HG03139 (cell line): ENCODE measurements around the gene DYNLT1.
"Not testable (repeated sequence)": the region's sequence is repeated elsewhere in the genome, so short reads cannot be mapped to it uniquely, and the experiment has no call there.

Experiments used
- ATAC-seq: cut with Tn5 transposase; IDR thresholded peaks from one replicate; pipeline ENCODE4 v1.9.1; 2021; ENCODE audit not compliant: unreplicated experiment

DYNLT1 gene

DNA sequence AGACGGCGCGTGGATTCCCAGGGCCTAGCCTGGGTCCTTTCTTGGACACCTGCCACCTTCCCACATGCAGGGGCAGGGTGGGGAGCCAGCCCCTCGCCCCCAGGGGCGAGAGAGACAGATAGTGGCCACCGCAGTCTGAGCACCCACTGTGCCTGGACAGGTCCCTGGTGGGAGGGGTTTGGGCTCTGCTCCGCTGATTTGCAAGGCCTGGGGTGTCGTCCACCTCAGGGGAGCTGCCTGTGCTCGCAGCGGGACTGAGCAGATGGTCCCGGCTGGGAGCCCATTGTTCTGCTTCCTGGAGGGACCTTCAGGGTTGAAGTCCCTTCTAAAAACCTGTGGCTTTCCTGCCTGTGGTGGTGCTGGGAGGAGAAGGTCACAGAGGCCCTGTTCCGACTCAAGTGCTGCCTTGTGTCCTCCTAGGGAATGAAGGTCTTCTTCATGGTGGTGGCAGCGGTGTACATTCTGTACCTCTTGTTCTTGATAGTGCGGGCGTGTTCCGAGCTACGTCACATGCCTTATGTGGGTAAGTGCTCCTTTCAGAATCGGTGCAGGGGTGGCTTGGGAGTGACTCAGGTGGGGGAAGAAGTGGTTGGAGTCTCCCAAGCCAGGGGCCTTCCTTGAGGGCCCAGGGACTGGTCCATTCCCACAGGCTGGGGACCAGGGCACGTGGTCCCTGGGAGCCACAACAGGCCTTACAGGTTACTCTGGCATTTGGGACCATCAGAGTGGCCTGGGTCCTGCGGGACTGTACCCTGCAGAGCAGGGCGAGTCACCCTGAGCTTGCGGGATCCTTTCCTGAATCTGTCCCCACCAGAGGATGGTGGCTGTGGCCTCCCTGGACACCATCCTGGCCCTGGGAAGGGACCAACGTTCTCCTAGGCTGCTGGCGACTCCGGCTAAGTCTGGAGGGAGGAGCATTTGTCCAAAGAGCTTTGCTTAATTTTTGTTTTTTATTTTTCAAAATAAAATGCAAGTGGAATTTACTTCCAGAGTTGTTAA lies 19.6 kb downstream of the DYNLT1 start:
- no peak for ATAC-seq

GRCh38 chr6:158622545-158623190 lies 21.9 kb downstream of the DYNLT1 start:
- ATAC-seq: no peak

DNA sequence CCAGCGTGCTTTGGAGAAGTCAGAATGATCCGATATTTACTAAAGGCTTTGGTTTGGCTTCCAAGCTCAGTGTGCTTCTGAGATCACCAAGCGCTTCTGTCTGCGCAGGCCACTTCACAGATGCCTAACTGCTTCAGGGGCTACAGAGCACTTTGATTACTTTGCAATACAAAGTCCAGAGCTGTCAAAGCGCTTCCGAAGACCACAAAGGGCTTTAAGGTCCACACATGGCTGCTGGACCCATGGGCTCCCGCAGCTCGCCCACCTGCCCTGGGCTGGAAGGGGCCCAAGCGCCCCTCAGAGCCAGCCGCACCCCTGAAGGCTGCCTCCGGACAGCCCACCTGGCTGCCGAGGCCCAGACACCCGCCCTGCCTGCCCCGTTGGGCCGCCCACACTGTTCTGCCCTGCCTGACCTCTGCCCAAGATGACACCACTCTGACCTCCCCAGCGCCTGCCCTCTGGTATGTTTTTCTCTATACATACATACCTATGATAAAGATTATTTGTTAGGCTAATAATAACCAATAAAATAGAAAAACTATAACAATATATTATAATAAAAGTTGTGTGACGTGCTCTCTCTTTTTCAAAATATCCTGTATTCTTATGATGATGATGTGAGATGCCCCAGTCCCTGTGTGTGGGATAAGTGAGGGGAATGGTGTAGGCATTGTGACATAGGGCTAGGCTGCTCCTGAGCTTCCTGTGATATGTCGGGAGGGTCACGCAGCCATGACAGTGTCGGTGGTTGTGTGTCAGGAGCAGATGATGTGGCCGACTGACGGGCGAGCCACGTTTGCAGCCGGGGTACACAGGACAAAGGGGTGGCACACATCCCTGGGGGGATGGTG lies 22.6 kb downstream of the DYNLT1 start:
- no peak for ATAC-seq

GRCh38 chr6:158620963-158621693 lies 23.4 kb downstream of the DYNLT1 start:
- ATAC-seq: no peak

- no peak for ATAC-seq
Measured at GRCh38 chr6:158619922-158620801, 24.4 kb downstream of the DYNLT1 start.

- ATAC-seq: not testable (repeated sequence)
Measured at GRCh38 chr6:158618289-158618688, 26.3 kb downstream of the DYNLT1 start.

- not testable (repeated sequence) for ATAC-seq
Measured at GRCh38 chr6:158614606-158615005, 29.9 kb downstream of the DYNLT1 start.

- no peak for ATAC-seq
Measured at GRCh38 chr6:158611541-158612370, 32.8 kb downstream of the DYNLT1 start.

GRCh38 chr6:158611039-158611438 lies 33.5 kb downstream of the DYNLT1 start:
- ATAC-seq: no peak

GRCh38 chr6:158610319-158610968 lies 34.1 kb downstream of the DYNLT1 start:
- no peak for ATAC-seq

DNA sequence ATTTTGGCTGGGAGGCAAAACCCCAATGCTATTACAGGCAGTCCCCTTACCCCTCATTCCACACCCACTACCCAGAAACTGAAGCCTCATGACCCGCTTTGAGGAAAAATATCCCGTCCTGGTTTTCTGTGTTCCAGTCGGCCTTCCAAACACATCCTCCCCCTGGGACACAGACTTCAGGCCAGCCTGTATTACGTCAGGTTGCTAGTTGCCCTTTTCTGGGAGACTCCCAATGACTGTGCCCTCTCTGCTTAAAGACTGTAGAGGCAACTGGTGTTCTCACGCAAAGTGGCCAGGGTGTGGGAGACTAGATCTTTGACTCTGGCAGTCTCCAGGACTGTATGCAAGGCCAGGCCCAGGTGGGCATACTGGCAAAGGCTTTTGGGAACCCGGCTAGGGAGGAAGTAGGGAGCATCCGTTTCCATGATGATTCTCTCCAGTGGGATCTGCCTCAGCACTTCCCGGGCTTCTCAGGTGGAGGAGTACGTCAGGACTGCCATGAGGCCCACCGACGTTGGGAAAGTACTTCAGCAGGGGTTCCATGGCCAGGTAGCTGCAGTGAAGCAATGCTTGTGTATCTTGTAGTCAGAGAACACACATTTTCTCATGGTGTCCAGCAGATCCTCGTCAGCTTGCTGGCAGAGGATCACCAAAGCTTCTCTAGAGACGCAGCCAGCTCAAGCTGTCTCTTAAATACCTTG lies 34.9 kb downstream of the DYNLT1 start:
- ATAC-seq: no peak

GRCh38 chr6:158608221-158608620 lies 36.3 kb downstream of the DYNLT1 start:
- ATAC-seq: no peak

DNA sequence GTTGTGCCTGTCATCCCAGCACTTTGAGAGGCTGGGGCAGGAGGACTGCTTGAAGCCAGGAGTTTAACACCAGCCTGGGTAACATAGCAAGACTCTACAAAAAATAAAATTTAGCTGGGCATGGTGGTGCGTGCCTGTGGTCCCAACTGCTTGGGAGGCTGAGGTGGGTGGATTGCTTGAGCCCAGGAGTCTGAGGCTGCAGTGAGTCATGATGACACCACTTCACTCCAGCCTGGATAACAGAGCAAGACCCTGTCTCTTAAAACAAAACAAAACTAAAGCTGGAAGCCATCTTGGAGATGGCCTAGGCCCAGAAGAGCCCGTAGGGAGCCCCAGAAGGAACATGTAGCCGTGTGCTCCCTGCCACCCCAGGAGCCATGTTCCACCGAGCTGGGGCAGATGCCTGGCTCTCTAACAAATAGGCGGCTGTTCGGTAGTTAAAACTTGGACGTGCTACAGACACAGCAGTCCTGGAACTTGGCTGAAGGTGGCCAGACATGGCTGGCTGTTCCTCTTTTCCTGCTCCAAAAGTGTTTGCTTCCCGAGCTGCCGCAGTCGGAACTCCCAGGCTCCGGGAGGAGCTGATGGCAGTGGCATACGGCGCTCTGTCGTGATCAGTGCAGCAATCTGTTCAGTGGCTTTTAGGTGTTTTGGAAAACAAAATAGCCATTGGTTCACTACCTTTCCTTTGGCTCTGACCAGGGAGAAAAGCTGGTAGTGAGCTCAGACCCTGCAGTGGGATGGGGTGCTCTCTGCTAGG lies 37.0 kb downstream of the DYNLT1 start:
- no peak for ATAC-seq

DNA sequence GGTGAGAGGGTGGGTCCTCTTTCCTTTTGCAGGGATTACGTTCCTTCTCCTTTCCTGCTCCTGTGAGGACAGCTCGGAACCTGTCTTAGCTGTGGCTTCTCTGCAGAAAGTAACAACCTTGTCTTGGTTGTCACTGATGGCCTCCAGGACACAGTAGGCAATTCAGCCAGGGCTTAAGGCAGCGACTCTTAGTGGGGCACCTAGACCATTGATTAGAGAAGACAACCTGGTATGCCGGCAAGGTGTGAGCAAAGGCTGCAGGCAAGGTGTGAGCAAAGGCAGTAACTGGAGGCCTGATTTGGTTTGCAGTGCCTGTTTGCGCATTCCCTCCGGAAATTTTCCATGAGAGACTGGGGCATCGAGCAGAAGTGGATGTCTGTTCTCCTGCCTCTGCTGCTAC lies 37.6 kb downstream of the DYNLT1 start:
- ATAC-seq: no peak

DNA sequence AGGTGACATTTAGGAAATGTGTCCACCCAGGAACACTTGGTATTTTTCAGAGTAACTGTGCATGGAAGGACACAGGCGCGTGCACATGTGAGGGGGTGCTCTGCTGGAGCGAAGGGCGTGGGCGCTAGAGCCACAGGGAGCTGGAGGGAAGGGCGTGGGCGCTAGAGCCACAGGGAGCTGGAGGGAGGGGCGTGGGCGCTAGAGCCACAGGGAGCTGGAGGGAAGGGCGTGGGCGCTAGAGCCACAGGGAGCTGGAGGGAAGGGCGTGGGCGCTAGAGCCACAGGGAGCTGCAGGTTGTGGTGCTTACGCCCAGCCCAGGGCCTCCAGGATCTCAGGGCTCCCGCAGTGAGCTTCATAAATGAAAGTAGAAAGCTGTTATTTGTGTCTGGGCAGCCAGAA lies 38.5 kb downstream of the DYNLT1 start:
- not testable (repeated sequence) for ATAC-seq

DNA sequence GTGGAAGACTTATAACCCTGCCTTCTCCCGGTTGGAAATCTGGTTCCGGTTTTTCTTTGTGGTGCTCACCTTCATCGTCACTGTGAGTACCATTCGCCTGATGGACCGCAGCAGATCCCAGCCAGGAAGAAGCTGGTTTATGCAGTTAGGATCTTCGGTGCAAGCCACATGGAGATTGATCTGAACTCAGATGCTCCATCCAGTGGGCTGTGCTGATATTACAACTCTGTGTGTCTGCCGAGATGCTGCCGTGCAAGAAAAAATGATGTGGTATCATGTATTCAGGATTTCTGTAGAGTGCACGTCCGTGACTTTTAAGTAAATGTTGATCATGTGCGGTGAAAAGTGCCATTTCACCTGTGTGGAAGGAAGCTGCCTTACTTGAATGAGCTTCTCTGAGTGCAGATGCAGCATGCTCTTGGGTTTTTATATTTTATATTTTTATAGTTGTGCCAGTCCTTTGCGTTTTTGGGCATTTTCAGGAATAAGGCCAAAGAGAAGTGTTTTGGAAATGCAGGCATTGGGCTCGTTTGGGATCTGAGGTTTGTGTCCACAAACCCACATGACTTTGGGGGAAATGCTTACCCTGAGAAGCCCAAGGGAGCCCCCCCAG lies 39.2 kb downstream of the DYNLT1 start:
- no peak for ATAC-seq

DNA sequence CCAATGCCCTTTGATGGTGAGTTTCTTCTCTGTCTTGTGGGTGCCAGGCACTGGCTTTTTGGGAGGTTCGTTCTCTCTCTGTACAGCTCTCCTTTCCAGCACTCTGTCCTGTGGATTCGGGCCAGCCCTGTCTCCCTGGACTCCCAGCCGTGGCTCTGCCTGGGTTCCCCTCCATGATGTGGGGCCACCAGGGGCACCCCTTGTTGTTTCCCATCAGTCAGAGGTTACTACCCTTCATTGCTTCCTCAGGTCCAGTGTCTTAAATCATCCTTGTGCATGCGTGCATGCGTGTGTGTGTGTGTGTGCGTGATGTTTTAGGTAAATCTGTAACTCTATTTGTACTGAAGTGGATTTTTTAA lies 40.5 kb downstream of the DYNLT1 start:
- ATAC-seq: no peak
